ENCODE results near the gene MADCAM1.

DNA sequence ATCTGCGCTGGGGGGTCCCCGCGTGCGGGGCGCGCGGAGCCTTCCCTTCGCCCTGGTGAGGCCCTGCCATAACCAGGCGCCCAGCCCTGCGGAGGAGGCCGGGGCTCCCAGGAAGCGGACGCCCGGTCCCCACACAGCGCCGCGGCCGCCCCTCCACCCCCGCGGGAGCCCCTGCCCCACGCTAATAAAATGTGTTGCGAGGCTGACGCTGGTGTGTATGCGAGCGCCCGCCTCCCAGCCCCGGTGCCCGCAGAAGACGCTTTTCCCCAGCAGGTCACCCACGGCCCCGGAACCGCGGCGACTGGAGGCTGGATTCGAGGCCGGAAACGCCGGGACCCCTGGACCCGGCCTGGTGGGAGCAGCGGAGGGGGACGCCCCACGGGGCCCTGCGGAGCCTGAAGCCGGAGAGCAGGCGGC is 23.2 kb downstream of the MADCAM1 start:
- TF ChIP-seq, protein P1, sequence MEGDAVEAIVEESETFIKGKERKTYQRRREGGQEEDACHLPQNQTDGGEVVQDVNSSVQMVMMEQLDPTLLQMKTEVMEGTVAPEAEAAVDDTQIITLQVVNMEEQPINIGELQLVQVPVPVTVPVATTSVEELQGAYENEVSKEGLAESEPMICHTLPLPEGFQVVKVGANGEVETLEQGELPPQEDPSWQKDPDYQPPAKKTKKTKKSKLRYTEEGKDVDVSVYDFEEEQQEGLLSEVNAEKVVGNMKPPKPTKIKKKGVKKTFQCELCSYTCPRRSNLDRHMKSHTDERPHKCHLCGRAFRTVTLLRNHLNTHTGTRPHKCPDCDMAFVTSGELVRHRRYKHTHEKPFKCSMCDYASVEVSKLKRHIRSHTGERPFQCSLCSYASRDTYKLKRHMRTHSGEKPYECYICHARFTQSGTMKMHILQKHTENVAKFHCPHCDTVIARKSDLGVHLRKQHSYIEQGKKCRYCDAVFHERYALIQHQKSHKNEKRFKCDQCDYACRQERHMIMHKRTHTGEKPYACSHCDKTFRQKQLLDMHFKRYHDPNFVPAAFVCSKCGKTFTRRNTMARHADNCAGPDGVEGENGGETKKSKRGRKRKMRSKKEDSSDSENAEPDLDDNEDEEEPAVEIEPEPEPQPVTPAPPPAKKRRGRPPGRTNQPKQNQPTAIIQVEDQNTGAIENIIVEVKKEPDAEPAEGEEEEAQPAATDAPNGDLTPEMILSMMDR (IDR thresholded peaks at IDR 0.05) = no peak
- no peak for TF ChIP-seq POLR2A (IDR thresholded peaks at IDR 0.05)

Data from tibial nerve (tissue), 3 donors.